Measurements from ENCODE around the gene POT1.

The POT1 gene

DNA sequence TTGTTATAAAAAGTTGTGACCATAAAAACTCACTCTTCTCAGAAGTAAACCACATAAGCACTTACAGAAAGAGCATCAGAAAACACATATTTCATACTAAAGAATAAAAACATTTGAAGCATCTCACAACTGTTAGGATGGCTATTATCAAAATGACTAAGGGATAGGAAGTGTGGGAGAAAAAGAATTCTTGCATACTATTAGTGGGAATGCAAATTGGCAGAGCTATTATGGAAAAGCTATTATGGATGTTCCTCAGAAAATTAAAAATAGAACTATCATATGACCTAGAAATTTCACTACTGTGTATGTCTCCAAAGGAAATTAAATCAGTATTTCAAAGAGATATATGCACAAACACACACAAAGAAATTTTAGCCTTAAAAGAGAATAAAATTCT, 25.2 kb upstream of the POT1 start:
- no peak overlapping the region for H3K27ac Mint-ChIP-seq
- H3K9me3 Mint-ChIP-seq: peaks cover 8% of the 10 kb centered on the region
- TF ChIP-seq, protein P1, sequence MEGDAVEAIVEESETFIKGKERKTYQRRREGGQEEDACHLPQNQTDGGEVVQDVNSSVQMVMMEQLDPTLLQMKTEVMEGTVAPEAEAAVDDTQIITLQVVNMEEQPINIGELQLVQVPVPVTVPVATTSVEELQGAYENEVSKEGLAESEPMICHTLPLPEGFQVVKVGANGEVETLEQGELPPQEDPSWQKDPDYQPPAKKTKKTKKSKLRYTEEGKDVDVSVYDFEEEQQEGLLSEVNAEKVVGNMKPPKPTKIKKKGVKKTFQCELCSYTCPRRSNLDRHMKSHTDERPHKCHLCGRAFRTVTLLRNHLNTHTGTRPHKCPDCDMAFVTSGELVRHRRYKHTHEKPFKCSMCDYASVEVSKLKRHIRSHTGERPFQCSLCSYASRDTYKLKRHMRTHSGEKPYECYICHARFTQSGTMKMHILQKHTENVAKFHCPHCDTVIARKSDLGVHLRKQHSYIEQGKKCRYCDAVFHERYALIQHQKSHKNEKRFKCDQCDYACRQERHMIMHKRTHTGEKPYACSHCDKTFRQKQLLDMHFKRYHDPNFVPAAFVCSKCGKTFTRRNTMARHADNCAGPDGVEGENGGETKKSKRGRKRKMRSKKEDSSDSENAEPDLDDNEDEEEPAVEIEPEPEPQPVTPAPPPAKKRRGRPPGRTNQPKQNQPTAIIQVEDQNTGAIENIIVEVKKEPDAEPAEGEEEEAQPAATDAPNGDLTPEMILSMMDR (IDR thresholded peaks at IDR 0.05; ENCODE audit: unreplicated experiment in 3 of 3): no peak
- no peaks in the 10 kb centered on the region for H3K4me1 Mint-ChIP-seq
- H3K4me3 Mint-ChIP-seq: no peak overlapping the region
- H3K36me3 Mint-ChIP-seq (ENCODE audit: low read depth): no peaks in the 10 kb centered on the region
- no peaks in the 10 kb centered on the region for H3K27me3 Mint-ChIP-seq (ENCODE audit: low read depth)

GRCh38 chr7:124945680-124946079, 16.1 kb upstream of the POT1 start:
- Mint-ChIP-seq H3K9me3 (peaks cover 8% of the 10 kb centered on the region), H3K27me3 (ENCODE audit: low read depth) (no peaks in the 10 kb centered on the region), H3K27ac (no peak overlapping the region), H3K4me1 (no peaks in the 10 kb centered on the region), H3K36me3 (ENCODE audit: low read depth) (no peaks in the 10 kb centered on the region), H3K4me3 (no peak overlapping the region)
- TF ChIP-seq, protein P1 (IDR thresholded peaks at IDR 0.05; ENCODE audit: unreplicated experiment in 3 of 3): no peak

GRCh38 chr7:124943472-124943871, 13.8 kb upstream of the POT1 start:
- Mint-ChIP-seq H3K27me3 (ENCODE audit: low read depth) (no peaks in the 10 kb centered on the region), H3K9me3 (peaks cover 8% of the 10 kb centered on the region), H3K27ac (no peak overlapping the region), H3K36me3 (ENCODE audit: low read depth) (no peaks in the 10 kb centered on the region), H3K4me1 (no peaks in the 10 kb centered on the region), H3K4me3 (no peak overlapping the region)
- TF ChIP-seq, protein P1 (IDR thresholded peaks at IDR 0.05; ENCODE audit: unreplicated experiment in 3 of 3): no peak

- Mint-ChIP-seq H3K9me3 (peaks cover 4% of the 10 kb centered on the region), H3K27ac (no peak overlapping the region), H3K4me3 (no peak overlapping the region), H3K27me3 (ENCODE audit: low read depth) (no peaks in the 10 kb centered on the region), H3K4me1 (no peaks in the 10 kb centered on the region), H3K36me3 (ENCODE audit: low read depth) (no peaks in the 10 kb centered on the region)
- TF ChIP-seq, protein P1 (IDR thresholded peaks at IDR 0.05; ENCODE audit: unreplicated experiment in 3 of 3): no peak
Observed at GRCh38 chr7:124942399-124942798, 12.8 kb upstream of the POT1 start.

GRCh38 chr7:124940306-124940705, 10.7 kb upstream of the POT1 start:
- H3K27ac Mint-ChIP-seq: no peak overlapping the region
- H3K27me3 Mint-ChIP-seq (ENCODE audit: low read depth): no peaks in the 10 kb centered on the region
- no peaks in the 10 kb centered on the region for H3K4me1 Mint-ChIP-seq
- H3K9me3 Mint-ChIP-seq: no peaks in the 10 kb centered on the region
- H3K36me3 Mint-ChIP-seq (ENCODE audit: low read depth): no peaks in the 10 kb centered on the region
- no peak overlapping the region for H3K4me3 Mint-ChIP-seq
- TF ChIP-seq, protein P1 (IDR thresholded peaks at IDR 0.05; ENCODE audit: unreplicated experiment in 3 of 3): no peak

DNA sequence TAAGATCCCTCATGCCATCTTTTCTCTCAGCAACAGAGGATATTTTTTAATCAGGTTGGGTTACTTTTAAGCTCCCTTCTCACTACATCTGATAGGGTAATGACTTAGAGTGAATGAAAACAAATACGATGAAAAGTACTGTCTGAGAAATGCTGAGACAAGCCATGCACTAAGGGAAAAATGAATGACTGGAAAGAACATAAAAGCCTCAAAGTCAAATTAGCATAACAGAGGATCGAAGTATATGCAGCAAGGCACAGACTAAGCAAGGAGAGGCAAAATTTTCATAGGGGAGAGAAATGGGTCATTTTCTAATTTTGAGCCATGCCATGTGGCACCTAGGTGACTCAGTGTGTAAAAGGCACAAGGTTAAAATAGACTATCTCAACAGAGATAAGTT, 8.5 kb upstream of the POT1 start:
- Mint-ChIP-seq H3K36me3 (ENCODE audit: low read depth) (no peaks in the 10 kb centered on the region), H3K9me3 (no peaks in the 10 kb centered on the region), H3K27me3 (ENCODE audit: low read depth) (no peaks in the 10 kb centered on the region), H3K4me1 (no peaks in the 10 kb centered on the region), H3K27ac (no peak overlapping the region), H3K4me3 (no peak overlapping the region)
- TF ChIP-seq, protein P1 (IDR thresholded peaks at IDR 0.05; ENCODE audit: unreplicated experiment in 3 of 3): no peak

Measured in nephron (organoid).